Suprapubic skin (tissue), 4 donors: Measurements from ENCODE around the gene KRT85. TPM values are rescaled to one million over a fixed set of nuclear protein-coding genes. Genes with fewer than 3 reads are reported as not detected.

Experiments used
- DNase-seq, 2 donors: peaks; one replicate each; pipeline ENCODE4 v3.0.0-alpha.2; 2019; ENCODE audit warnings: low spot score in 2 of 2
- H3K27ac ChIP-seq: fragments of 200-600 bp; sonication (generic); one replicate; pipeline ENCODE4 v1.5.1; 2019
- H3K27me3 ChIP-seq: fragments of 200-600 bp; sonication (generic); one replicate; pipeline ENCODE4 v1.5.1; 2019
- H3K36me3 ChIP-seq: fragments of 200-600 bp; sonication (generic); one replicate; pipeline ENCODE4 v1.5.1; 2019
- H3K4me1 ChIP-seq: fragments of 200-600 bp; sonication (generic); one replicate; pipeline ENCODE4 v1.5.1; 2019
- H3K4me3 ChIP-seq: fragments of 200-600 bp; sonication (generic); one replicate; pipeline ENCODE4 v1.5.1; 2019; ENCODE audit warnings: mild to moderate bottlenecking
- H3K9me3 ChIP-seq: fragments of 200-600 bp; sonication (generic); one replicate; pipeline ENCODE4 v1.5.1; 2019
- CTCF ChIP-seq, 2 donors: fragments of 200-600 bp in 1 of 2; fragments of 450-650 bp in 1 of 2; sonication (generic) in 1 of 2; IDR thresholded peaks; one replicate each; pipeline ENCODE4 v1.5.1; 2016 to 2019; ENCODE audit warnings: antibody characterized with exemption in 2 of 2, mild to moderate bottlenecking in 1 of 2, moderate library complexity in 1 of 2
- EP300 ChIP-seq: sonication (generic); formaldehyde crosslinking; IDR thresholded peaks from one replicate; pipeline ENCODE4 v1.6.1; 2017; ENCODE audit warnings: antibody characterized with exemption
- POLR2A ChIP-seq, 2 donors: fragments of 450-650 bp; IDR thresholded peaks; one replicate each; pipeline ENCODE4 v1.6.1; 2017; ENCODE audit warnings: antibody characterized with exemption in 2 of 2, mild to moderate bottlenecking in 2 of 2, moderate library complexity in 2 of 2
- POLR2AphosphoS5 ChIP-seq, 3 donors: sonication (generic); formaldehyde crosslinking; IDR thresholded peaks; one replicate each; pipeline ENCODE4 v1.6.1; 2017; ENCODE audit warnings: antibody characterized with exemption in 3 of 3
- WGBS: methylation state at CpG from one replicate; pipeline ENCODE4 v1.1.5; 2018; 5-methylcytosine and 5-hydroxymethylcytosine counted together
- total RNA-seq, 4 donors: library from RNA; depleted of rRNA; stranded (reverse); fragments of >200 nt; gene quantifications; one replicate each; pipeline ENCODE4 v1.1.0, GENCODE V29; 2016

Gene KRT85
- total RNA-seq, 4 donors from 2014 or later, result 4.2 to 766 (median 96.1) TPM

DNA sequence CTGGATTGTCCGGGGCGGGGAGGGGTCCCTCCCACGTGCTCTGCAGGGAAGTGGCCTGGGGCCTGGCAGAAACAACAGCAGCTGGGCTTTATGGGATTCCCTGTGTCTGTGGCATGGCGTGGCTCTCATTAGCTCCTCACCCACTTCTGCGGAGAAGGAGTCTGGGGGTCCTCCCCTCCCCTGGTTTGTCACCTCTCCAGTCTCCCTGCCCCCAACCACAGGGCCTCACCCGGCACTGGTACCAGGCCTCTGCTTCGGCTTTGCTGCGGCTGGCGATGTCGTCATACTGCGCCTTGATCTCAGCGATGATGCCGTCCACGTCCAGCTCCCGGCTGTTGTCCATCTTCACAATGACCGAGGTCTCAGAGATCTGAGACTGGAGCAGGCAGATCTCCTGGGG lies 32.5 kb upstream of the KRT85 start:
- TF ChIP-seq POLR2A (IDR thresholded peaks at IDR 0.05) (no peak), EP300 (no peak), POLR2AphosphoS5 (IDR thresholded peaks at IDR 0.05) (no peak), CTCF (IDR thresholded peaks at IDR 0.05) (no peak)
- Histone ChIP-seq H3K4me3 (no peak overlapping the region), H3K9me3 (no peaks in the 10 kb centered on the region), H3K27me3 (peaks cover 13% of the 10 kb centered on the region), H3K36me3 (no peaks in the 10 kb centered on the region), H3K4me1 (peaks cover 8% of the 10 kb centered on the region), H3K27ac (no peak overlapping the region)
- no peak for DNase-seq
- 96% methylated on average over 12 of the region's 16 CpGs for WGBS

GRCh38 chr12:52398176-52398575 lies 30.9 kb upstream of the KRT85 start:
- Histone ChIP-seq H3K27me3 (peaks cover 13% of the 10 kb centered on the region), H3K4me1 (peaks cover 8% of the 10 kb centered on the region), H3K9me3 (no peaks in the 10 kb centered on the region), H3K4me3 (no peak overlapping the region), H3K36me3 (no peaks in the 10 kb centered on the region), H3K27ac (no peak overlapping the region)
- TF ChIP-seq EP300 (no peak), CTCF (IDR thresholded peaks at IDR 0.05) (no peak), POLR2AphosphoS5 (IDR thresholded peaks at IDR 0.05) (no peak), POLR2A (IDR thresholded peaks at IDR 0.05) (no peak)
- 94% methylated on average over 1 of the region's 1 CpG for WGBS
- no peak for DNase-seq

DNA sequence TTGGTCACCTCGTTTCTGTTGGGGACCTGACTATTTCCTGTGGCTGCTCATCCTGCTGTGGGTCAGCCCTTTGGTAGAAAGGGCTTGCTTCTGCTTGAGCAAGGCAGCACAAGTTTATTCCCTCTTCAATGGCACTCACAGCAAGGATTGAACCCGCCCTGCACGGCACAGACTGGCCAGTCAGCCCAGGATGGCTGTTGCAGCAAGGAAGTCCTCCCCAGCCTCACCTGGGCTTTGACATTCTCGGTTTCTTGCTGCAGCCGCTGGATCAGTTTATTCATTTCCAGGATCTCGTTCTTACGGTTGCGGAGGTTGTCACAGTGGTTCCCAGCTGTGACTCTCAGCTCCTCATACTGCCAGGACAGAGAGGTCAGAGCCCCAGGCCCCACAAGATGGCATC lies 29.4 kb upstream of the KRT85 start:
- H3K9me3 ChIP-seq, result no peaks in the 10 kb centered on the region
- peaks cover 17% of the 10 kb centered on the region for H3K4me1 ChIP-seq
- H3K4me3 ChIP-seq, result no peak overlapping the region
- 87% methylated on average over 8 of the region's 8 CpGs for WGBS
- TF ChIP-seq EP300, result no peak
- TF ChIP-seq POLR2AphosphoS5 (IDR thresholded peaks at IDR 0.05), result no peak
- TF ChIP-seq POLR2A (IDR thresholded peaks at IDR 0.05), result no peak
- no peak for TF ChIP-seq CTCF (IDR thresholded peaks at IDR 0.05)
- H3K36me3 ChIP-seq, result no peaks in the 10 kb centered on the region
- peak in 1 of 2 donors; percentile 27 for DNase-seq
- H3K27ac ChIP-seq, result no peak overlapping the region
- H3K27me3 ChIP-seq, result peaks cover 13% of the 10 kb centered on the region

- TF ChIP-seq CTCF (IDR thresholded peaks at IDR 0.05) (peak in 1 of 2 donors; percentile 34), EP300 (no peak), POLR2A (IDR thresholded peaks at IDR 0.05) (no peak), POLR2AphosphoS5 (IDR thresholded peaks at IDR 0.05) (no peak)
- Histone ChIP-seq H3K27me3 (peaks cover 13% of the 10 kb centered on the region), H3K27ac (no peak overlapping the region), H3K9me3 (no peaks in the 10 kb centered on the region), H3K4me1 (peaks cover 23% of the 10 kb centered on the region), H3K4me3 (no peak overlapping the region), H3K36me3 (no peaks in the 10 kb centered on the region)
- DNase-seq, result peak in 1 of 2 donors; percentile 66
- 53% methylated on average over 15 of the region's 20 CpGs for WGBS
These were observed 28.6 kb upstream of the KRT85 start for GRCh38 chr12:52395761-52396434.

GRCh38 chr12:52394836-52395405 lies 27.6 kb upstream of the KRT85 start:
- no peak overlapping the region for H3K27ac ChIP-seq
- H3K4me3 ChIP-seq, result no peak overlapping the region
- no peaks in the 10 kb centered on the region for H3K9me3 ChIP-seq
- WGBS, result 89% methylated on average over 12 of the region's 13 CpGs
- peaks cover 9% of the 10 kb centered on the region for H3K27me3 ChIP-seq
- TF ChIP-seq CTCF (IDR thresholded peaks at IDR 0.05) (no peak), POLR2AphosphoS5 (IDR thresholded peaks at IDR 0.05) (no peak), EP300 (no peak), POLR2A (IDR thresholded peaks at IDR 0.05) (no peak)
- H3K36me3 ChIP-seq, result no peaks in the 10 kb centered on the region
- DNase-seq, result no peak
- peaks cover 32% of the 10 kb centered on the region for H3K4me1 ChIP-seq
